ENCODE measurements around the gene NSL1.

DNA sequence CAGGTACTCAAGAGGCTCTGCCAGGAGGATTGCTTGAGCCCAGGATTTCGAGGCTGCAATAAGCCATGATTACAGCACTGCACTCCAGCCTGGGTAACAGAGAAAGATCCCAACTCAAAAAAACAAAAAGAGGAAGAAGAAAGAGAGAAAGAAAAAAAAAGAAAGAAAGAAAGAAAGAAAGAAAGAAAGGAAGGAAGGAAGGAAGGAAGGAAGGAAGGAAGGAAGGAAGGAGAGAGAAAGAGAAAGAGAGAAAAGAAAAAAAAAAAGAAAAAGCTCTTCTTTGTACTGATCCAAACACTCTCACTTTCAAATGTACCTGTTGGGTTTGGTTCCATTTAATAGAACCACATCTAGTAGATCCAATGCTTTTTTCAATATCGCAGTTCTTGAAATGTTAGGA, 103.8 kb downstream of the NSL1 start:
- TF ChIP-seq, protein P1, sequence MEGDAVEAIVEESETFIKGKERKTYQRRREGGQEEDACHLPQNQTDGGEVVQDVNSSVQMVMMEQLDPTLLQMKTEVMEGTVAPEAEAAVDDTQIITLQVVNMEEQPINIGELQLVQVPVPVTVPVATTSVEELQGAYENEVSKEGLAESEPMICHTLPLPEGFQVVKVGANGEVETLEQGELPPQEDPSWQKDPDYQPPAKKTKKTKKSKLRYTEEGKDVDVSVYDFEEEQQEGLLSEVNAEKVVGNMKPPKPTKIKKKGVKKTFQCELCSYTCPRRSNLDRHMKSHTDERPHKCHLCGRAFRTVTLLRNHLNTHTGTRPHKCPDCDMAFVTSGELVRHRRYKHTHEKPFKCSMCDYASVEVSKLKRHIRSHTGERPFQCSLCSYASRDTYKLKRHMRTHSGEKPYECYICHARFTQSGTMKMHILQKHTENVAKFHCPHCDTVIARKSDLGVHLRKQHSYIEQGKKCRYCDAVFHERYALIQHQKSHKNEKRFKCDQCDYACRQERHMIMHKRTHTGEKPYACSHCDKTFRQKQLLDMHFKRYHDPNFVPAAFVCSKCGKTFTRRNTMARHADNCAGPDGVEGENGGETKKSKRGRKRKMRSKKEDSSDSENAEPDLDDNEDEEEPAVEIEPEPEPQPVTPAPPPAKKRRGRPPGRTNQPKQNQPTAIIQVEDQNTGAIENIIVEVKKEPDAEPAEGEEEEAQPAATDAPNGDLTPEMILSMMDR (conservative IDR thresholded peaks at IDR 0.05 in 1 of 2, IDR thresholded peaks at IDR 0.05 in 1 of 2; ENCODE audit: low read depth in 1 of 2, low read length in 2 of 2) = no peak
- TF ChIP-seq EZH2 (IDR thresholded peaks at IDR 0.05; ENCODE audit: low read length, missing control alignments) = no peak

Measured in fibroblast of lung (primary cell).